Measurements from ENCODE around the gene COPS8. TPM values are rescaled to one million over a fixed set of nuclear protein-coding genes. Genes with fewer than 3 reads are reported as not detected.

Gene COPS8
- total RNA-seq = 116 and 133 TPM in 2 replicates

DNA sequence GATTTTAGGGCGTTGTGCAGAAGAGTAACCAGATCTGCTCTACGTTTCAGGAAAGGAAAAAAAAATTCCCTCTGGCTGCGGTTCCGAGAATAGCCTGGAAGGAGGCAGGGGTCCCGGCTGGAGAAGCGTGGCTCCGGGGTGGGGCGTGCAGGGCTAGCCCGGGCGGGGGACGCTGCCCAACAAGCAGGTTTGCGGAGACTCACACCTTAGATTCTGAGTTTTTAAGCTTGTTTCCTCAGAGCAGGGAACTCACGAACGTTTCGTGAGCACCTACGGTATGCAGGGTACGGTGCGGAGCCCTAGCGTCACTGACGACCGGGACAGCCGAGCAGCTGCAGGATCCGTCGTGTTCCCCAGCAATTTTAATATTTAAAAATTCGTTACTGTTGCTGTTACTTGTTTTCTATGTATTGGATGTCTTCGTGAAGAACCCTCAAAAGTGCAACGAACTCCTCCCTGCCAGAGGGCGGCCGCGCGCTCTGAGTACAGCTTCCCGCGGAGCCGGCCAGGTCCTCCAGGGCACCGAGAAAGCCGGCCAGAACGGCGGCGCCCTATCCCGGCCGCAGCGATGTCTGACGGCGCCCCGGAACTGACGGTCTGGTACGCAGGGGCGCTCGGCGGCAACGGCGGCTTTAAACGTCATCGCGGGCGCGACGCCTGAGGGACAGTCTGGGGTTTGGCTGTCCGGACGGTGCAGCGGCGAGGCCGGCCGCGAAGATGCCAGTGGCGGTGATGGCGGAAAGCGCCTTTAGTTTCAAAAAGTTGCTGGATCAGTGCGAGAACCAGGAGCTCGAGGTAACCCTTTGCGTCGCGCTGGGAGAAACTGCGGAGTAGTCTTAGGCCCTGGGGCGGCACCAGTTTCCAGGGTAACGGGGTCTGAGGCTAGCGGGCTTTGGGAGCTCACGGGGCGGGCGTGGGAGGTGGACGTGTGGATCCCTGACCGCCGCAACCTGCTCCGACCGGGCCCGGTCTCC, at the start of gene COPS8:
COPS8 (plus strand) TSS at position 642 of the 974 bp plus-strand sequence; CDS start at position 718, 76 bp downstream.
- DNase-seq (ENCODE audit: extremely low read depth, low read depth, low spot score) = no peak

DNA sequence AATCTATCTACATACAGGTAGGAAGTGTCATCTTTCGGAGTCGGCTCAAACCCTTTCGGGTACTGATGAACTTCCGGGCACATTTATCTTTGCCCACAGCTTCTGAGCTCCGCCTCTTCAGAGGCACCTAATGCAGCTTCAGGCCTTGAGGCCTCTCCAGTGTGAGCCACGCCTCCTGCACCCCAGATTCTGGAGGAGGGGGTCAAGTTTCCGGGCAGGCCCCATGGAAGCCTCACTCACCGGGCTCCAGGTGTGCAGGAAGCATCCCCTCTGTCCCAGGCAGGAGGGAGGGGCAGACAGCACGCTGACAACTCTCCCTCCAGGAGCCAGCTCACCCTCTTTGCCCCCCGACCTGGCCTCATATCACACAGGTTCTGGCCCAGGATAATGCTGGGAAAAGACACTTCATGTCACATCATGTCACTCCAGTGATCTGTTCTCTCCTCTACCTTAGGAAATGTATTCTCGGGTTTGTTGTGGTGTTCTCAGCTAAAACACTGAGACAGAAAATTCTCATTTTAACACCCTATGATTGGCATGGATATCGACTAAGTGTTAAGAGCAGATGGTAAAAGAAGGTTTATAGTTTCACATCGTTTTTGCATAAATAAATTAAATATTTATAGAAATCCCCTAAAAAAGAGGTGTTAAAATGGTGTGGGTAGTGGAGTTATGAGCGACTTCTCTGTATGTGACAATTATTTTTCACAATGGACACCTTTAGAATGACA, 46.2 kb upstream of the COPS8 start:
- DNase-seq (ENCODE audit: extremely low read depth, low read depth, low spot score) = no peak

DNA sequence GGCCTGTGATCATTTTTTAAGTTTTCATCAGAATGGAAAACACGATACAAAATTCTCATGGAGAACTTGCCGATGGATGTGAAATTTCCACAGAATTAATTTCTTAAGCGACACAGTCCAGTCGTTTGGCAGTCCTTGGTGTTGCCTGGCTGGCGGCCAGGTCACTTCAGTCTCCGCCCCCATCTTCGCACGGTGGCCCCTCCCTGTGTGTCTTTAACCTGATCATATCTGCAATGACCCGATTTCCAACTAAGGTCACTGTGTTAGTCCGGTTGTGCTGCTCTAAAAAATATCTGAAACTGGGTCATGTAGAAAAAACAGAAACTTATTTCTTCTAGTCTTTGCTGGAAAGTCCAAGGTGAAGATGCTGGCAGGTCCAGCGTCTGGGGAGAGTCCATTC, 44.5 kb upstream of the COPS8 start:
- DNase-seq (ENCODE audit: extremely low read depth, low read depth, low spot score) = no peak

DNA sequence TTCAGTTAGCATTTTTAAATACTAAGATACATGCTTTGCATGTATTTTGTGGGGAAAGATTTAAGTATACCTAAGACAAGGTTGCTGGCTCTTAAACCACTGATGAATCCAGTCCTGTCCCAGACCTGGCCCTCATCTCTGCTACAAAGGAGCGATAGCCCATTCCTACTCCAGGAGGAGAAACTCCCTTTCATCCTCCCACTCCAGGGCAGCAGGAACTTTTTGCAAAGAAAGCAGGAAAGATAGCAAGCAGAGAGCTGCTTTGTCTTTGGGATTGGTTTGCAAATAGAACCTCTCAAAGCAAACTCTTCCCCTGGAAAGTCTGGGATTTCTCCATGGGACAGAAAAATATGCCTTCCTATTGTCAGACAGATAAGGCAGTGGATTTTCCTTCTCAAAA, 43.6 kb upstream of the COPS8 start:
- no peak for DNase-seq (ENCODE audit: extremely low read depth, low read depth, low spot score)

DNA sequence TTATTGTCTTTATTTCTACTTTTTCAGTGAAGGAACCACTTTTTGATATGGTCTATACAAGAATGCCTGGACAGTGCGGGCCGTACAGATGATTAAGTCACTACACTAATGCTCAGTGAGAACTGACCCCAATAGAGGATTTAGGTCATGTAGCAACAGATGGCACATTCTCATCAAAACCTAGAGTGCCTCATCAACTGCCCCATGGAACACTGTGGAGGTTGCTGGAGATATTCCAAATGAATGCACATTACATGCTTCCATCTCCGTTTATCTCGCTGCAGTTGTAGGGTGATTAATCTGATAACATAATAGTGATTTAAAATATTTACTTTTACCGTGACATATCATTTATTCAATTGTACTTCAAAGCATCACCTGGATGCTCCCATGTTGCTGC, 41.8 kb upstream of the COPS8 start:
- no peak for DNase-seq (ENCODE audit: extremely low read depth, low read depth, low spot score)

DNA sequence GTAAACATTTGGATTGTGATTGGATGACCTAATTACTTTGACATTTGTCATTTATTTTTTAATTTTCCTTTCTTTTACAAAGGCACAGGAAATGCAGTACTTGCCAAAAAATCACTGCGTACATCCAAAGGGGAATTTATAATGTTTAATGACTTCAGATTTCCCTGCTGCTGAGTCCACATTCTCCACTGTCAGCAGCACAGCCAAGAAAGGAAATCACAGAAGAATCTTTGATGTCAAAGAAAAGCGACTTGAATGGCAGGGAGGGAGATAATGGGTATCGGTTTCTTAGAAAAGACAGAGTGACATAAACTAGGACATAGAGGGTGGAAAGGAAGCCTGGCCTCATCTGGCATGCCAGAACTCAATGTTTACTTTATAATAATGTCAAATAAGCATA, 41.4 kb upstream of the COPS8 start:
- no peak for DNase-seq (ENCODE audit: extremely low read depth, low read depth, low spot score)

DNA sequence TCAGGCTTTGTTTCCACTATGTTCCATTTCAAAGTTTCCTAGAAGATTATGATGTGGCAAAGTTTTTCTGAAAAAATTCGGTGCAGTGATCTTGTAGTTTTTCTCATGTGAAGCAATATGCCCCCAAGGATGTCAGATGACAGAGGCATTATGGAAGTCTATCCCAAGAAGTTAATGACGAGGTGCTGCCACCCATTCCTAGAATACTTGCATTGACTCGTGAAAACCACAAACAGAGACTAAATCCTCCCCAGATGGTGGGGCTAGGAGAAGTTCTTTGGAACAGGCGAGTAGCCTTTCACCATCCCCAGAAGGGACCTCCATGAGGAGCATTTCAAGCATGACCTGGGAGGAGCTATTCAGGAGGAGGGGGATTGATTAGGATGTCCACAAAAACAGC, 40.2 kb upstream of the COPS8 start:
- no peak for DNase-seq (ENCODE audit: extremely low read depth, low read depth, low spot score)

DNA sequence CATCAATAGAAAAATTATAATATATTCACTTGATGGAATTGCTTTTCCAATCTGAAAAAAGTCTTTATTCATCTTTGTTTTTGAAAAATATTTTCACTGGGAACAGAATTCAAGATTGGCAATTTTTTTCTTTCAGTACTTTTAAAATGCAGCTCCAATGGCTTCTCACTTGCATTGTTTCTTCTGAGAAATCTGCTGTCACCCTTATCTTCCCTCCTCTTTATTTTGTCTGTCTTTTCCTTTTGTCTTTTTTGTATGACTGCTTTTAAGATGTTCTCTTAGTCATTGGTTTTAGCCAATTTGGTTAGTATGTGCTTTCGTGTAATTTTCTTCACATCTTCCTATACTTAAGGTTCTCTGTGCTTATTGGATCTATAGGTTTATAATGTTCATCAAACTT, 37.1 kb upstream of the COPS8 start:
- DNase-seq (ENCODE audit: extremely low read depth, low read depth, low spot score) = no peak

DNA sequence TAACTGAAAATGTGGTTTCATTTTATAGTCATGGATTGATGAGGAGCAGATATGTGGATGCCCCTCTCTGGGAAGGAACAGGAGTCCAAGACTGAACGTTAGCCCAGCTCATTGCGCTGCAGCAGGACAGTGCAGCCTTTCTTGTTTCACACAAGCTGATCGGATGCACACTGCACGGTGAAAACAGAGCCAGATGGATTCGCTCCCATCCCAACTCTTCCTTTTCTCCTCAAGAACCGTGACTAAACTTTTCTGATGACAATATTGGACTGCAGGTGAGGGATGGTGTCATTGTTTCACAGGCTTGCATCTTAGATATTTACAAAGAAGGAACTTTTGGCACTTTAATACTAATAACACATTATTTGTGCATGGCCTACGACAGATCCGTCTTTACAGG, 33.8 kb upstream of the COPS8 start:
- DNase-seq (ENCODE audit: extremely low read depth, low read depth, low spot score) = no peak

DNA sequence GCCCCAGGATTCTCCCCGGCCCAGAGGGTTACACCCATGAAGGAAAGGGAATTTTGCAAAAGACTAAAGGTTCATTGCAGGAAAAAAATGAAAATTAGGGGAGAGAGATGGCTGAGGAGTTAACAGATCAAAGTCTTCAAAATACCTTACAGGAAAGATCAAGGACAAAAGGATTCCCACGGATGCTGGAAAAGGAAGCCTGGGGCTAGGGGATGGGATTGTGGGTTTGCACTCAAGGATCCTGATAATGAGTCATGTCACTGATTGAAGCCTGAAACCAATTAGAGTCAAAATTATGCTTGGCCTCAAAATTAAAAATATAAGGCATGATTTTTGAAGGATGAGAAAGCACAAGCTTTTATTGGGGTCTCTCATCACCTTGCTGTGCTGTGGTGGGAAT, 32.6 kb upstream of the COPS8 start:
- no peak for DNase-seq (ENCODE audit: extremely low read depth, low read depth, low spot score)

DNA sequence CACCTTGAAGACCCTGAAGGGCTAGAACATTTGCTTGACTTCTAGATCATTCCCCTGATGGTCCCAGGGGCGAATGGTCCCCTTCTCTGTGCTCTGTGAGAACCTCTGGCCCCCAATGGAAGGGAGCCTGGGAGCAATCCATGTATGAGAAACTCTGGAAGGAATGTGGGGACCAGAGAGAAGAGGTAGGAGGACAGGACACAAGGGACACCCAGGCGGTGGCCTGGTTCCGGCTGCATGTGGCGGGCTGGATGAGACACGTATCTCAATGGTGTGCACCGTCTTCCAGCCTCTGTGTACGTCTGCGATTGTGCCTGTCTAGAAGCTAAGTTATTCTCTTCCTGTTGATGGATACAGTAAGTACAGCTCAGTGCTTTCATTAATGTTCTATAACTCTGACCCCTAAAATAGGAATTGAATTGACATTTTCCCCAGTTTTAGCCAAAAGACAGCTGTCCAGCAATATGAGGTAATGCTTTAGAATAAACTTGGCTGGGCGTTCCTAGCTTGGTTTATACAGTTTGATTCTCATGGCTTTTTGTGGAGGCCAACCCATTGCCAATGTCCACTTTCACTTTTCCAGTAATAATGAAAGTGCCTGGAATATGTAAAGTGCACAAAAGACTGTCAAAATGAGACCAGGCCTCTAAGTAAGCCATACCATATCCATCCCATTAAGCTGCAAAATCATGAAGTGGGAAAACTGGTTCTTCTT, 30.1 kb upstream of the COPS8 start:
- DNase-seq (ENCODE audit: extremely low read depth, low read depth, low spot score) = no peak

DNA sequence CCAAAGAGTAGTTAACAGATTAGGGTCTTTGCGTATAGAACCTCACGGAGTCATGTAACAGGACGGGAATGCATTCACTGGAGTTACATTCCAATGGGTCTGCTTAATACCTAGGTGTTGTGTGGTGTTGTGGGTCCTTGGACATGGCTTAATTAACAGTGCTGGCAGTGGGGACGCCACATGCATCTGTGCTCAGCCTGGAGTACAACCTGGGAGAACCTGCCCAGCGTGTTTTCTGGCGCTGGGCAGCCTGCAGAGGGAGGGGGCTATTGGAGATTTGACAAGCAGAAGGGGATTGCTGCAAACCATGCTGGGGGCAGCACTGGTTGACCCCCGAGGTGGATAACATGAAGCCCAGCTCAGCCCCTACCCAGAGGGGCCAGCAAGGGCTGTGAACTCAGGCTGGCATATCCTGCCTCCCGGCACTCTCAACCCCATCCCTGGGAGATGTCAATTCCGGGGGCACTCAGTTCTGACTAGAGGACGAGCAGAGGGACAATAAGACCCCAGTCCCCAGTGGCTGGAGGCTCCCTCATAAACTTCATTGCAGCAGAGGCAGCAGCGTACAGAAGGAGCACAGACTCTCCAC, 29.3 kb upstream of the COPS8 start:
- no peak for DNase-seq (ENCODE audit: extremely low read depth, low read depth, low spot score)

DNA sequence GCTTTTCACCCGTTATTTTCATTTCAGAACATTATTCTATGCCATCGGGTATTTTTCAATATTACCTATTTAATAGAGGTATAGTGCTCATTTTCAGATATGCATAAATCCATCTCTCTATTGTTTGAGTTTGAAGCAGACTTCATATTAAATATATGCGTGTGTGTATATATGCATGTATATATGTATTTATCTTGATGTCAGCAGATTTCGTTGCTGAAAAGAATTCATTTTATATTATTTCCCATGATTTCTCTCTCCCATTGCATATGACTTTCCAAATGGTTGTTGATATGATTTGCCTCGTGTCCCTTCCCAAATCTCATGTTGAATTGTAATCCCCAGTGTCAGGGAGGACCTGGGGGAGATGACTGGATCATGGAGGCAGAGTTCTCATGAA, 28.6 kb upstream of the COPS8 start:
- DNase-seq (ENCODE audit: extremely low read depth, low read depth, low spot score) = no peak

DNA sequence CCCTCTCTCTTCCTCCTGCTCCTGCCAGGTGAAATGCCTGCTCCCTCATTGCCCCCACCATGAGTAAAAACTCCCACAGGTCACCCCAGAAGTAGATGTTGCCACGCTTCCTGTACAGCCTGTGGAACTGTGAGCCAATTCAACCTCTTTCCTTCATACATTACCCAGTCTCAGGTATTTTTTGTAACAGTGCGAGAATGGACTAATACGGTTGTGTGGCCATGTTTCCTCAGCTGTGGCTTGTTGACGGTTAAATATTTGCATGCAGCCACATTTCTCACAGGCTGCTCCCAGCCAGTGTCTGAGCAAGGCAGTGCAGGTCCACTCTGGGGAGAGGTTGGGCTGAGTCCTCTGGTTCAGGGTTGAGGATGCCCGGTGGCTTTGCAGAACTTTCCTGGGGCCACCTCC, 27.8 kb upstream of the COPS8 start:
- no peak for DNase-seq (ENCODE audit: extremely low read depth, low read depth, low spot score)

DNA sequence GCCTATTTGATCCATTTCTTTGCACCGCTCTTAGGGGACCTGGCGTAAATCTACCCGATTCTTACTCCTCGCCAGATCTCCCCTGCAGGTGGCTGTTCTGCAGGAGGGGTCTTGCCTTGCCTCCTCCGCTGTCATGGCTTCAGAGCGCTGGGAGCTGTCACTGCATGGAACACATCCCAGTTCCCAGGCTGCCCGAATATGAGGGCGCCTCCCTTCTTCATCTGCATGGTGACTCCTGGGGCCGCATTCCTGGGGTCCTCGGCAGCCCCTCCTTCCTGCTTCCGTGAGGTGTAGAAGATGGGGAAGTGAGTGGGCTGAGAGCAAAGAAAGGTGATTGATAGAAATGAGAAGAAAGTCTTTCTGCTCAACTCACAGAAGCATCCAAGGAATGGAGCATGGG, 27.3 kb upstream of the COPS8 start:
- no peak for DNase-seq (ENCODE audit: extremely low read depth, low read depth, low spot score)

DNA sequence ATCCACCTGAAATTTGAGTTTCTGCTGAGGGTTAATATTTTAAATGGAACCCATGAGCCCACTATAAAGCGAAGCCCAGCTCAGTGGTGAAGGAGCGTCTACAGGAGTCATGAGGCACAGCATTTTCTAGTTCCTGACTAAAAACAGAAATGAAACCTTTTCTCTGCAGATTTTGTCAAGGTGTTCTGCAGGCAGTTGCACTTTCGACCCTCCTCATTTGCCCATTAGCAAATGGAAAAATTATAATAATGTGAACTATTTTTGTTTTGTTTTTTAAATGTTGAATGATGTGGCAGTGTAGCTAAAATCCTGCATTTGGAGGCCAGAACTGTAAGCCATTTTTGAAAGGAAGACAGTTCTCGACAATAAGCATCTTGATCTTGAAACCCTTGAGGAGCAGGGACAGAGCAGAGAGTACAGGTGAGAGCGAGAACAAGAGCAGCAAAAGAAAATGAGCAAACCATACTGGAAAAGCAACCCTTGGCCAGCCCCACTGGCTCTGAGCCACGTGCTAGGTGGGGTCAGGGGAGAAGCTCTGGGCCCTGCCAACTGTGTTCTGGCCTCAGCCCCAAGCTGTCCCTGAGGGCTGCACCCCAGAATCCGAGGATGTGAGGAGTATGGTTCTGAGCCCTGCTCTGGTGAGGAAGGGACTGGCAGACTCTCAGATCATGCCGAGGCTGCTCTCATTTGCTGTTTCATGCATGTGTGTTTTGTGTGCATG, 26.4 kb upstream of the COPS8 start:
- DNase-seq (ENCODE audit: extremely low read depth, low read depth, low spot score) = no peak

DNA sequence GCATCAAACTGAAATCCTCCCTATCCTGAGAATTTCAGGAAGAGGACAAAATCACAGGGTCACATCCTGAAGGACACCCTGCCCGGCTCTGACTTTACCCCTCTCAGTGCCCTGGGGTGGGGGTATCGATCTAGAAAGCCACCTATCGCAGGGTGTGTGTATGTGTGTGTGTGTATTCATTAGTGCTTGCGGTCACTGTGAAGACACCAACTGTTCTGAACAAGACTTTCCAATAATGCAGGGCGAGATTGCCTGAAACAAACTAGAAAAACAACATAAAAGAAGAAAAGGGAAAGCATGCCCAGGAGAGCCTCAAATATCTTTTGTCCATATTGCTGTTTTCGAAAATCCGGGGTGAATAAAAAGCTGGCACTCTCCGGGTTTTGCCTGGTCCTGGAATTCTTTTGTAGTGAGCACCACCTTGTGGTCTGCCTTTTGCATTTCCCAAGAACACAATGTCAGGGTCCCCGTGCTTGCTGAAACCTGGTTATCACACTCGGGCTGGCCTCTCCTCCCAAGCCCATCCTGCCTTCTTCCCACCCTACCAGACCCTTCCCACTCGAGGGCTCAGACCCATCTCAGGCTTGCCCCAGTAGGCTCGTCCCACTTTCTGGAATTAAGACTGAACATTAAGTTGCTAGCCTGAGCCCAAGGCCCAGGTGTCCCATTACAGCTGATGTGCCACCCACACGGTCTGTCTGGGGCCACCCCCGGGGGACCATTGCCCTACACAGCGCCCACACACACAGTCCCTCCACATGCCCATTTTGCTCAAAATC, 25.0 kb upstream of the COPS8 start:
- peak; percentile 73 for DNase-seq (ENCODE audit: extremely low read depth, low read depth, low spot score)

DNA sequence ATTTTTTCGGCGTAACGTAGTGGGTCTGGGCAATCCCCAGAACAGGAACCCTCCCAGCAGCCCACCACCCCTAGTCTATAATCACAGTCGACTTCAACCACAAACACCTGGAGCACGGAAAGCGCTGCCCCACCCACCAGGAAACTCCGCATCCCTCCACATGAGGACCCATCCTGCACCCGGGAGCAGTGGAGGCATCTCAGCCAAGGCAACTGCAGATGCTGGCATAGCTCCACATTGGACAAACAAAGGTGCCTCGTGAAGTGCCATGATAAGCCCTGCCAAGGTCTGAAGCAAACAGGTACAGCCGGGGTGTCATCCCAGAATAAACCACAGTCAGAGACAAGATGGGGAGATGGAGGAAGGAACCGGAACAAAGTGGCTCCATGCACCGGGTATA, 24.3 kb upstream of the COPS8 start:
- no peak for DNase-seq (ENCODE audit: extremely low read depth, low read depth, low spot score)

DNA sequence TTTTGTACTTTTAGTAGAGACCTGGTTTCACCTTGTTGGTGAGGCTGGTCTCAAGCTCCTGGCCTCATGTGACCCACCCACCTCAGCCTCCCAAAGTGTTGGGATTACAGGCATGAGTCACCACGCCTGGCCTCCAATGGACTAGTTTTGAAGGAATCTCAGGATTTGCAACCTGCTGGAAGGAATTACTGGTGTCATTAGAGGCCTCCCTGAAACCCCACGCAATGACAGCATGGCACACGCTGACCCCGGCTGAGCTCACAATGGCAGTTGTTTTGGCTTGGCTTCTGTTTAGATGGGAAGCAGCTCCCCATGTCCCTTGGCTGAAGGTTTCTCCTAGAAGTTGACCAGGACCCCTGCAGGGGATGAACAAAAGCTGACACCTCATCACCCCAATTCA, 23.1 kb upstream of the COPS8 start:
- DNase-seq (ENCODE audit: extremely low read depth, low read depth, low spot score) = no peak
